Progenitor cell of endocrine pancreas (in vitro differentiated cells): Measurements from ENCODE around the gene MGP. TPM values are rescaled to one million over a fixed set of nuclear protein-coding genes. Genes with fewer than 3 reads are reported as not detected.

Experiments
- DNase-seq: peaks from one replicate; pipeline ENCODE4 v3.0.0; 2021; ENCODE audit warnings: low spot score; ENCODE audit not compliant: unreplicated experiment
- H3K27ac Mint-ChIP-seq: 2 replicates; pipeline ENCODE4 v1.8.0; 2021; ENCODE audit warnings: mild to moderate bottlenecking, moderate library complexity, mixed read lengths
- H3K27me3 Mint-ChIP-seq: 2 replicates; pipeline ENCODE4 v1.8.0; 2021; ENCODE audit warnings: mixed read lengths
- H3K36me3 Mint-ChIP-seq: 2 replicates; pipeline ENCODE4 v1.8.0; 2022; ENCODE audit warnings: mixed read lengths; ENCODE audit not compliant: insufficient read depth
- H3K4me1 Mint-ChIP-seq: 2 replicates; pipeline ENCODE4 v1.8.0; 2021; ENCODE audit warnings: low read depth, mixed read lengths
- H3K4me3 Mint-ChIP-seq: 2 replicates; pipeline ENCODE4 v1.8.0; 2021; ENCODE audit warnings: low read depth, mild to moderate bottlenecking, moderate library complexity, mixed read lengths
- H3K9me3 Mint-ChIP-seq: 2 replicates; pipeline ENCODE4 v1.8.0; 2021; ENCODE audit warnings: low read depth, mixed read lengths
- CTCF ChIP-seq: fragments of 200-600 bp; sonication (generic); IDR thresholded peaks from one replicate; pipeline ENCODE4 v1.5.0; 2021; ENCODE audit warnings: antibody characterized with exemption, mild to moderate bottlenecking; ENCODE audit not compliant: unreplicated experiment
- total RNA-seq: library from RNA; stranded (reverse); gene quantifications from 2 replicates; pipeline ENCODE4 v1.2.1, GENCODE V29; 2021

MGP gene
- total RNA-seq, 1 donor from 2014 or later, result not detected

DNA sequence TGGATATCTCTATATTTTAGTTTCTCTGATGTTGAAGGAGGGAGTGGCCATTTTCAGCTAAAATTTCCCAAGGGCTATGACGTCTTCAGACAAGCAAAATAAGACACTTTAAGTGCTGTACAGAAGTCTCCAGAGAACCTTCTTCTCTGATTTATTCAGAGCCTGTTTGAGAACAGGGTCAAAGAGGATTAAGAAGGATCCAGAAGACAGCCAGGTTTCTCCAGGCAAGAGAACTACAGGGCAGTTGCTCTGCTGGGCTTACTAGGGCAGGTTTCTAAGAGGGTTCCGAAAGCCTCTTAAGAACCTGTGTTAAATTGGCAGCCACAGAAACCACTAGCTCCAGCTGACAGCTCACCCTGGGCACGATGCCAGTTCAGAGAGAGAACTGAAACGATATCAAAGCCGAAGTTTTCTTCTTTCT, 1.2 kb downstream of the MGP start:
- H3K4me1 Mint-ChIP-seq, result peaks cover 1% of the 10 kb centered on the region
- H3K4me3 Mint-ChIP-seq, result no peak overlapping the region
- H3K27me3 Mint-ChIP-seq, result peaks cover 4% of the 10 kb centered on the region
- TF ChIP-seq CTCF, result no peak
- no peaks in the 10 kb centered on the region for H3K9me3 Mint-ChIP-seq
- no peak overlapping the region for H3K27ac Mint-ChIP-seq
- DNase-seq, result no peak
- H3K36me3 Mint-ChIP-seq, result no peaks in the 10 kb centered on the region

- no peak overlapping the region for H3K4me3 Mint-ChIP-seq
- H3K27me3 Mint-ChIP-seq, result peaks cover 4% of the 10 kb centered on the region
- H3K4me1 Mint-ChIP-seq, result peaks cover 1% of the 10 kb centered on the region
- TF ChIP-seq CTCF, result no peak
- H3K36me3 Mint-ChIP-seq, result no peaks in the 10 kb centered on the region
- no peak for DNase-seq
- no peaks in the 10 kb centered on the region for H3K9me3 Mint-ChIP-seq
- no peak overlapping the region for H3K27ac Mint-ChIP-seq
Observed at GRCh38 chr12:14883686-14884085, 2.0 kb downstream of the MGP start.

DNA sequence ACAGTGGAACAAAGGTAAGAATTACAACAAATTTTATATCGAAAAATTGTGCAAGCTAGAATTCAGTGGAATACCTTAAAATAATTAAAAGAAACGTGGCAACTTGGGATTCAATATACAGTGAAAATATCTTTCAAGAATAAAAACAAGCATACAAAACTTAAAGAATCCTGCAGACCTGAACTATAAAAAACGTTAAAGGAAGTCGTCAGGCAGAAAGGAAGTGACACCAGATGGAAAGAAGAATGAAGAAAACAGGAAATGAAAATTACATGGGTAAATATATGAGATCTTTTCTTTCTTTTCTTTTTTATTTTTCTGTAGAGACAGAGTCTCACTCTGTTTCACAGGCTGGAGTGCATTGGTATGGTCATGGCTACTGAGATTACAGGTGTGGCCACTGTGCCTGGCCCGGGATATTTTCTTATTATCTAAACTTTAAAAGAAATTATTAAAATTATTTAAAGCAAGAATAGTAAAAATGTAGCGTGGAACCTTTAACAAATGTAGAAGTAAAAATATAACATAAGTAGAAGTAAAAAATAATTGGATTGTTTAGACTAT, 4.7 kb downstream of the MGP start:
- Mint-ChIP-seq H3K4me3 (no peak overlapping the region), H3K36me3 (no peaks in the 10 kb centered on the region)
- TF ChIP-seq CTCF, result no peak

GRCh38 chr12:14879222-14879933, 6.3 kb downstream of the MGP start:
- no peak overlapping the region for H3K4me3 Mint-ChIP-seq
- H3K9me3 Mint-ChIP-seq, result no peaks in the 10 kb centered on the region
- TF ChIP-seq CTCF, result no peak
- peaks cover 7% of the 10 kb centered on the region for H3K4me1 Mint-ChIP-seq
- DNase-seq, result no peak
- H3K27ac Mint-ChIP-seq, result no peak overlapping the region
- no peaks in the 10 kb centered on the region for H3K36me3 Mint-ChIP-seq
- no peaks in the 10 kb centered on the region for H3K27me3 Mint-ChIP-seq

More for the DNA sequence above, 4.7 kb downstream of the MGP start:
- Mint-ChIP-seq H3K27ac (no peak overlapping the region), H3K4me1 (no peaks in the 10 kb centered on the region), H3K27me3 (peaks cover 4% of the 10 kb centered on the region), H3K9me3 (no peaks in the 10 kb centered on the region)
- DNase-seq, result no peak

DNA sequence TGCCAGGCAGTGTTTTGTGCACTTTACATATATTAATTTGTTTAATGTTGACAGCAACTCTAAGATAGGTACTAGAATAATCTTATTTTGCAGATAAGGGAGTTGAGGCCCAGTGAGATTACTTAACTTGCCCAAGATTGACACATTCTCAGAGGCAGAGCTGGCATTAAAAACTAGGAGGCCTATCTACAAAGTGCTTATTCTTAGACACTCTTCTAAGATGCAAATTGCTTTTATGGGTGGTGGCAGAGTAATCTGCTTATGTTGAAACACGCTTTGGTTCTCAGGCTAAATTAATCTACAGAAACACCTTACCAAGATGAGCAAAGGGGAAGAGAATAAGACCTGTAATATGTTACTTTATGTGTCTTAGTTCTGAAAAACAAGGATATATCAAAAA, 7.2 kb downstream of the MGP start:
- Mint-ChIP-seq H3K9me3 (no peaks in the 10 kb centered on the region), H3K27me3 (no peaks in the 10 kb centered on the region), H3K36me3 (no peaks in the 10 kb centered on the region), H3K27ac (no peak overlapping the region), H3K4me1 (peaks cover 9% of the 10 kb centered on the region), H3K4me3 (no peak overlapping the region)
- DNase-seq, result no peak
- TF ChIP-seq CTCF, result no peak
